ENCODE results near the gene FLT4.
"Not testable (repeated sequence)": the region's sequence is repeated elsewhere in the genome, so short reads cannot be mapped to it uniquely, and the experiment has no call there.

Gene FLT4

GRCh38 chr5:180649297-180650039, at the start of gene FLT4:
FLT4 (minus strand) TSS chr5:180649600; CDS start chr5:180649545, 55 bp downstream.
- DNase-seq (ENCODE audit: low read depth in 1 of 2, low spot score in 1 of 2), result no peak

GRCh38 chr5:180699042-180699441, 49.6 kb upstream of the FLT4 start:
- DNase-seq (ENCODE audit: low read depth in 1 of 2, low spot score in 1 of 2), result no peak

DNA sequence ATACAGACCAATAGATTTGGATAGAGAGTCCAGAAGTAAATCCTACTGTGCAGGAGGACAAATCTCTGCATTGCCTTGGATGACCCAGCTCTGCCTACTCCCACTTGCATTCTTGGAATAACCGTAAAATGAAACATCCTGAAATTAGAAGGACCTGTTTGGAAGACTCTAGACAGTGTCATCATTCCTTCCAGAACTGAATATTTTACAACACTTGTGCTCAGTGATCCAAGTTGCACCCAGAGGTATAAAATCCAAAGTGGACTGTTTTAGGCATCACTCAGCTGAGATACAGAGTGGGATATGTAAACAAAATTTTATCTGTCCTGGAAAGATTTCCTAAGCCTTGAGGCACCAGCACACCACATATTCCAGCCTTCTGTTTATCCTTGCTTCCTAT, 46.7 kb upstream of the FLT4 start:
- DNase-seq (ENCODE audit: low read depth in 1 of 2, low spot score in 1 of 2), result no peak

- DNase-seq (ENCODE audit: low read depth in 1 of 2, low spot score in 1 of 2), result no peak
Observed at GRCh38 chr5:180692429-180692828, 43.0 kb upstream of the FLT4 start.

GRCh38 chr5:180691046-180691445, 41.6 kb upstream of the FLT4 start:
- DNase-seq (ENCODE audit: low read depth in 1 of 2, low spot score in 1 of 2), result no peak

- DNase-seq (ENCODE audit: low read depth in 1 of 2, low spot score in 1 of 2), result no peak
Observed at GRCh38 chr5:180690562-180690961, 41.2 kb upstream of the FLT4 start.

GRCh38 chr5:180689775-180690174, 40.4 kb upstream of the FLT4 start:
- DNase-seq (ENCODE audit: low read depth in 1 of 2, low spot score in 1 of 2), result no peak

- DNase-seq (ENCODE audit: low read depth in 1 of 2, low spot score in 1 of 2), result no peak
Observed at GRCh38 chr5:180689071-180689694, 39.8 kb upstream of the FLT4 start.

GRCh38 chr5:180688330-180689070, 39.1 kb upstream of the FLT4 start:
- no peak for DNase-seq (ENCODE audit: low read depth in 1 of 2, low spot score in 1 of 2)

- DNase-seq (ENCODE audit: low read depth in 1 of 2, low spot score in 1 of 2), result not testable (repeated sequence)
Observed at GRCh38 chr5:180686799-180687198, 37.4 kb upstream of the FLT4 start.

- no peak for DNase-seq (ENCODE audit: low read depth in 1 of 2, low spot score in 1 of 2)
Observed at GRCh38 chr5:180684623-180685161, 35.3 kb upstream of the FLT4 start.

GRCh38 chr5:180683220-180683922, 34.0 kb upstream of the FLT4 start:
- no peak for DNase-seq (ENCODE audit: low read depth in 1 of 2, low spot score in 1 of 2)

GRCh38 chr5:180682560-180682959, 33.2 kb upstream of the FLT4 start:
- no peak for DNase-seq (ENCODE audit: low read depth in 1 of 2, low spot score in 1 of 2)

GRCh38 chr5:180682008-180682407, 32.6 kb upstream of the FLT4 start:
- DNase-seq (ENCODE audit: low read depth in 1 of 2, low spot score in 1 of 2), result not testable (repeated sequence)

DNA sequence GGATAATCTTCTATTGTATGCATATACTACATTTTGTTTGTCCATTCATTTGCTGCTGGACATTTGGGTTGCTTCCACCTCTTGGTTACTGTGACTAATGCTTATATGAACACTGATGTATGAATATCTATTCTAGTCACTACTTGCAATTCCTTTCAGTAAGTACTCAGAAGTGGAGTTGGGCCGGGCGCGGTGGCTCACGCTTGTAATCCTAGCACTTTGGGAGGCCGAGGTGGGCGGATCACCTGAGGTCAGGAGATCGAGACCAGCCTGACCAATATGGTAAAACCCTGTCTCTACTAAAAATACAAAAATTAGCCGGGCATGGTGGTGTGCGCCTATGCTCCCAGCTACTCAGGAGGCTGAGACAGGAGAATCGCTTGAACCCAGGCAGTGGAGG, 28.9 kb upstream of the FLT4 start:
- not testable (repeated sequence) for DNase-seq (ENCODE audit: low read depth in 1 of 2, low spot score in 1 of 2)

DNA sequence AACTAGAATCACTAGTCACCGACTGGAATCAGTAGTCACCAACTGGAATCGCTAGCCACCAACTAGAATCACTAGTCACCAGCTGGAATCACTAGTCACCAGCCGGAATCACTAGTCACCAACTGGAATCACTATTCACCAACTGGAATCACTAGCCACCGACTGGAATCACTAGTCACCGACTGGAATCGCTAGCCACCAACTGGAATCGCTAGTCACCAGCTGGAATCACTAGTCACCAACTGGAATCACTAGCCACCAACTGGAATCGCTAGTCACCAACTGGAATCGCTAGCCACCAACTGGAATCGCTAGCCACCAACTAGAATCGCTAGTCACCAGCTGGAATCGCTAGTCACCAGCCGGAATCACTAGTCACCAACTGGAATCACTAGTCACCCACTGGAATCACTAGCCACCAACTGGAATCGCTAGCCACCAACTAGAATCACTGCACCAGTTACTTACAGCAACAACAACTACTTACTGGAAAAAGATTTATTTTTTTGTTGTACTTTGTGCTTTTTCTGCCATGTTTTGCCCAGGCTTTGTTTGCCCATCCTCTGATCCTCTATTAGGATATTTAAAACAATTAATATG, 25.7 kb upstream of the FLT4 start:
- DNase-seq (ENCODE audit: low read depth in 1 of 2, low spot score in 1 of 2), result no peak

DNA sequence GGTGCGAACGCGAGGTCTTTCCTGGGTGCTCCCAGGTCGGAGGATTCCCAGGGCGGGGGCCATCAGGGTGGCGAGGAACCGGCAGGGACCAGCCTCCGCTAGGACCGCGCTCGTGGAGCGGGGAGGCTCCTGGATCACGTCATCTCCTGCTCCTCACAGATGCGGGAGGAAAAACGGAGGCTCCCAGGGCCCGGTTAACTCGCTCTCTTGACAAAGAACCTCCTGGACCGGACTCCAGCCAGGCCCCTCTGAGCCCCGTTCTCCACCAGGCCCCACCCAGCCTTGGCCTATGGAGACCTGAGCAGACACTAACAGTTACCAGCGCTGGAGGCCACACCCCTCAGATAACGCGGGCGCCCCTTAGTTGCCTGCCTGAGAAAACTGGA, 24.7 kb upstream of the FLT4 start:
- not testable (repeated sequence) for DNase-seq (ENCODE audit: low read depth in 1 of 2, low spot score in 1 of 2)

DNA sequence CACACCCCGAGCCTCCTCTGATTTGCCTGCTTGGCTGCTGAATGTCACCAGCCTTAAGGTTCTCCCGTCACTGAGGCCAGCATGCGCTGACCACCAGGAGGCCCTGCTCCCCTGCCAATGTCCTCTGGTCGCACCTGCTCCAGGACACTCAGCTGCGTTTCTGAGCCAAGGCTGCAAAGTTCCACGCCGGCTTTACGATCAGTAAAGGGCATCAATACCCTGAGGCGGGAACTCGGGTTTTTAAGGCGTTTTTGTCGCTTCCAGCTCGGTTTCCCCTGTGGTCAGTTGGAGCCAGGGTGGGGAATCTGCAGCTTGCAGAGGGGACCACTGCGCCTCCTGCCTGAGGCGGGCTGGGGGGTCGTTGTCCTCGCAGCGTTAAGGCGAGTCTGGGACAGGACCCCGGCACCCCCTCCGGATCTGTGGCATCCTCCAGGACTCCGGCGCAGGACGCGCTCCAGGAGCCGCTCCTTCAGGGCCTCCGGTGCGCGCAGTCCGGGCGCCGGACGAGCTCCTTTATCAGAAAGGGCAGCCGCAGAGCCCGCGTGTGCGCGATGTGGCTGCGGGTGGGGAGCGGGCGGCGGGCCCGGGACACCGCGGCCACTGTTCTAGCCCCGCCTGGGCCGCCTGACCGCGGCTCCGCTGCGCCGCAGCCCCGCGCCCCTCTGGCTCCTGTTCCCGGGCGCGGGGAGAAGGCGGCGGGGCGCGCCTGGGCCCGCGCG, 24.1 kb upstream of the FLT4 start:
- DNase-seq (ENCODE audit: low read depth in 1 of 2, low spot score in 1 of 2), result no peak

GRCh38 chr5:180671958-180672524, 22.6 kb upstream of the FLT4 start:
- not testable (repeated sequence) for DNase-seq (ENCODE audit: low read depth in 1 of 2, low spot score in 1 of 2)
